GM19455 (cell line): ENCODE data around the gene BRD7.
A peak's percentile ranks its signal among the peaks of the same experiment; 100 is the strongest.

Experiments used
- ATAC-seq: cut with Tn5 transposase; IDR thresholded peaks from one replicate; pipeline ENCODE4 v1.9.1; 2021; ENCODE audit not compliant: unreplicated experiment

BRD7 gene

GRCh38 chr16:50274326-50275097 is 94.3 kb downstream of the BRD7 start:
- ATAC-seq, result peak; percentile 52

- peak; percentile 65 for ATAC-seq
Measured at GRCh38 chr16:50273888-50274325, 94.9 kb downstream of the BRD7 start.

- ATAC-seq, result no peak
Measured at GRCh38 chr16:50273382-50273690, 95.5 kb downstream of the BRD7 start.

- ATAC-seq, result no peak
Measured at GRCh38 chr16:50272687-50273381, 96.0 kb downstream of the BRD7 start.

GRCh38 chr16:50272111-50272571 is 96.6 kb downstream of the BRD7 start:
- ATAC-seq, result no peak

GRCh38 chr16:50271148-50272041 is 97.4 kb downstream of the BRD7 start:
- no peak for ATAC-seq

- ATAC-seq, result no peak
Measured at GRCh38 chr16:50270510-50271147, 98.2 kb downstream of the BRD7 start.

GRCh38 chr16:50269769-50270509 is 98.8 kb downstream of the BRD7 start:
- ATAC-seq, result no peak

GRCh38 chr16:50269061-50269705 is 99.6 kb downstream of the BRD7 start:
- no peak for ATAC-seq

- no peak for ATAC-seq
Measured at GRCh38 chr16:50268352-50268751, 100.4 kb downstream of the BRD7 start.

GRCh38 chr16:50267651-50268050 is 101.1 kb downstream of the BRD7 start:
- ATAC-seq, result no peak

GRCh38 chr16:50267151-50267631 is 101.6 kb downstream of the BRD7 start:
- ATAC-seq, result no peak

GRCh38 chr16:50266337-50267091 is 102.3 kb downstream of the BRD7 start, which contains the start of gene ADCY7:
Gene ADCY7, plus strand, starts transcription at chr16:50266551. Its CDS starts 21,629 bp downstream, at chr16:50288180.
- peak; percentile 78 for ATAC-seq
